Anterior cingulate cortex (tissue), 58 donors: Measurements from ENCODE around the gene DLG2.
"Not testable (repeated sequence)": the region's sequence is repeated elsewhere in the genome, so short reads cannot be mapped to it uniquely, and the experiment has no call there.

ENCODE experiments used
- DNase-seq, 58 donors: peaks; one replicate each; lab custom pipeline; 2025; lab: John Stamatoyannopoulos, UW

Gene DLG2

GRCh38 chr11:85627332-85627997 lies at the start of gene DLG2:
TSS of gene DLG2 (minus strand) at chr11:85627344.
- DNase-seq: peak in 43 of 58 donors; percentile 10 to 78 (median 49)

GRCh38 chr11:85673393-85673792 lies 46.2 kb upstream of the DLG2 start:
- no peak for DNase-seq

- no peak for DNase-seq
These were observed 45.2 kb upstream of the DLG2 start for GRCh38 chr11:85672105-85672902.

- not testable (repeated sequence) for DNase-seq
These were observed 44.0 kb upstream of the DLG2 start for GRCh38 chr11:85670949-85671663.

- no peak for DNase-seq
These were observed 41.0 kb upstream of the DLG2 start for GRCh38 chr11:85668157-85668556.

- no peak for DNase-seq
These were observed 39.5 kb upstream of the DLG2 start for GRCh38 chr11:85666687-85667086.

GRCh38 chr11:85665733-85666132 lies 38.6 kb upstream of the DLG2 start:
- DNase-seq: peak in 1 of 58 donors; percentile 16

GRCh38 chr11:85664615-85665481 lies 37.7 kb upstream of the DLG2 start, which contains the start of gene CREBZF:
TSS of gene CREBZF (minus strand) at chr11:85665129. CDS start at chr11:85664875, 254 bp downstream.
- peak; percentile 57 to 95 (median 89) for DNase-seq

GRCh38 chr11:85663753-85664614 lies 36.8 kb upstream of the DLG2 start:
- peak in 55 of 58 donors; percentile 18 to 84 (median 71) for DNase-seq

- no peak for DNase-seq
These were observed 36.1 kb upstream of the DLG2 start for GRCh38 chr11:85663080-85663752.

GRCh38 chr11:85661972-85662664 lies 35.0 kb upstream of the DLG2 start:
- DNase-seq: no peak

GRCh38 chr11:85658180-85658579 lies 31.0 kb upstream of the DLG2 start:
- DNase-seq: no peak

- DNase-seq: no peak
These were observed 29.6 kb upstream of the DLG2 start for GRCh38 chr11:85656777-85657176.

- not testable (repeated sequence) for DNase-seq
These were observed 27.2 kb upstream of the DLG2 start for GRCh38 chr11:85654343-85654742.

- DNase-seq: no peak
These were observed 25.8 kb upstream of the DLG2 start for GRCh38 chr11:85652786-85653447.

GRCh38 chr11:85651118-85651517 lies 24.0 kb upstream of the DLG2 start:
- no peak for DNase-seq

GRCh38 chr11:85647604-85648299 lies 20.6 kb upstream of the DLG2 start, which contains the start of gene TMEM126A:
TSS of gene TMEM126A (plus strand) at chr11:85647967. CDS start at chr11:85650256, 2,289 bp downstream.
- peak; percentile 46 to 93 (median 82) for DNase-seq
